CMK (cell line): Measurements from ENCODE around the gene SLU7.
"Not testable (repeated sequence)": the region's sequence is repeated elsewhere in the genome, so short reads cannot be mapped to it uniquely, and the experiment has no call there.

Source experiments
- DNase-seq: peaks from one replicate; pipeline ENCODE4 v3.0.0-alpha.2; 2010; ENCODE audit warnings: low read depth

The SLU7 gene

DNA sequence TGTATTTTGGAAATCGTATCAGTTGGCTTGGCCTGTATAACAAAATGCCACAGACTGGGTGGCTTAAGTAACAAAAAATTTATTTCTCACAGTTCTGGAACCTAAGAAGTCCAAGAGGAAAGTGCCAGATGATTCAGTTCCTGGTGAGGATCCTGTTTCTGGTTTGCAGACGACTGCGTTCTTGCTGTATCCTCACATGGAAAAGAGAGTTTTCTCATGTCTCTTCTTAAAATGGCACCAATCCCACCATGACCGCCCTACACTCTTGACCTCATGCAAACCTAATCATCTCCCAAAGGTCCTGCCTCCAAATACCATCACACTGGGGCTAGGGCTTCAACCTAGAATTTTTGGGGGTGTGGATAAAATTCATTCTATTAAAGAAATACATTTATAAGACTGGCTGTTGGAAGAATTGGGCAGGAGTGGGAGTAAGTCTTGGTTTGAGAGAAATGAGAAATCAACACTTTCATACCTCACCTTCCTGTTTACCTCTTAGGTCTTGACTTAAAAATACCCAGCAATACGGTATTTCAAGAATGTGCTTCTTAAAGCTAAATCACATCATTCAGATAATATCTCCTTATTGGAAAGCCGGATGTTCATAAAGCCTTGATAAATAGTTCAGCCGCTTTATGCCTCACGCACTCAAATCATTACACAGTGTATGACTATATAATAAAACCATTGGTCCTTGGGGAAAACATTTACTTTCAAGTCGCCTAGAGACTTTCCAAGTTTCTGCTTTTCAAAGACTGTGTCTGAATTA, 31.5 kb upstream of the SLU7 start:
- DNase-seq, result no peak

- DNase-seq, result no peak
These were observed 30.6 kb upstream of the SLU7 start for GRCh38 chr5:160449458-160449857.

- DNase-seq, result no peak
These were observed 30.0 kb upstream of the SLU7 start for GRCh38 chr5:160448886-160449285.

GRCh38 chr5:160445751-160446150, 26.9 kb upstream of the SLU7 start:
- DNase-seq, result no peak

- no peak for DNase-seq
These were observed 26.3 kb upstream of the SLU7 start for GRCh38 chr5:160445132-160445531.

DNA sequence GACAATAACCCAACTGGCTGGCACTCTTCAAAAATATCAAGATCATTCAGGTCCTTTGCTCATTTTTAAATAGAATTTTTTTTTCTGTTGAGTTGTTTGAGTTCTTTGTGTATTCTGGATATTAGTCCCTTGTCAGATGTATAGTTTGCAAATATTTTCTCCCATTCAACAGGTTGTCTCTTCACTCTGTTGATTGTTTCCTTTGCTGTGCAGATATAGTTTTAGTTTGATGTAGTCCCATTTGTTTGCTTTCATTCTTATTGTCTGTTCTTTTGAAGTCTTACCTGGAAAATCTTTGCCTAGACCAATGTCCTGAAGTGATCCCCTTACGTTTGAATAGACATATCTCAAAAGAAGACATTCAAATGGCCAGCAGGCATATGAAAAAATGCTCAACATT, 25.5 kb upstream of the SLU7 start:
- DNase-seq, result no peak

- DNase-seq, result no peak
These were observed 24.0 kb upstream of the SLU7 start for GRCh38 chr5:160442824-160443431.

DNA sequence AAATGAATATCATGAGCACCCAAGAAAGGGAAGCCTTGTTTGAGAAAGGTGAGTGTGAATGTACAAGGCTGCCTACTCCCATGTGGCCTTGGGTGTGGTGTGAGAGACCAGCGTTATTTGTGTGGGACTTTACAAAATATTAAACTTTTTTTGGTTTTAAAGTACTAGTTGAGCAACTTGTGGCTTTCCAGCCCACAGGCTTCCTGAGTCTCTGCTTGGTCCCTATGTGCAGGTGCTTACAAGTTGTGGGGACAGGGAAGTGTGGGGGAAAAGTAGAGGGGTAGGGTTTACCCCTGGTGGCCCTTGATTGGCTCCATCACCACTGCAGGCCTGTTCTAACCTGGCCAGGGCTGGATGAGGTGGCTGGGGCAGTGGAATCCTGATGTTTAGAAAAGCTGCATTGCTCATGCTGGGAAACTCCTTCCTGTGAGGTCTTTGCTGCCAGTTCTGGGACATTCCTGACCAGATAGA, 22.5 kb upstream of the SLU7 start:
- no peak for DNase-seq

GRCh38 chr5:160439205-160439600, 20.3 kb upstream of the SLU7 start:
- peak; percentile 64 for DNase-seq

- no peak for DNase-seq
These were observed 19.7 kb upstream of the SLU7 start for GRCh38 chr5:160438316-160439204.

- no peak for DNase-seq
These were observed 18.4 kb upstream of the SLU7 start for GRCh38 chr5:160437271-160437670.

- not testable (repeated sequence) for DNase-seq
These were observed 17.8 kb upstream of the SLU7 start for GRCh38 chr5:160436661-160437060.

- no peak for DNase-seq
These were observed 17.1 kb upstream of the SLU7 start for GRCh38 chr5:160436017-160436416.

DNA sequence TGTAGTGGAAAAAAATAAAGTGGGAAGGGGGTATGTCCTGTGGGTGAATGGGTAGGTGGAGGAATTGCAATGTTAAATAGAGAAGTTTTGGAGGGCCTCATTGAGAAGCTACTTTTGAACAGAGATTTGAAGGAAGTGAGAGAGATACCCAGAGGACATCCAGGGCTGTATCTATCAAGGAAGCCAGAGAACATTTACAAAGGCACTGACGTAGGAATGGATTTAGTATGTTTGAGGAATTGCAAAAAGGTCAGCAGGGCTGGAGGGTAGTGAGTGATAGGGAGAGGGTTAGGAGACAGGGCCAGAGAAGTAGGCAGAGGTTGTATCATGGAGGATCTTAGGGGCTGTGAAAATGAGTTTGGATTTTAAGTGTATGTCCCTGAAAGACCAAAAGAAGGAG, 16.7 kb upstream of the SLU7 start:
- DNase-seq, result no peak

GRCh38 chr5:160434022-160434531, 15.2 kb upstream of the SLU7 start:
- DNase-seq, result no peak

- no peak for DNase-seq
These were observed 13.9 kb upstream of the SLU7 start for GRCh38 chr5:160432787-160433186.

DNA sequence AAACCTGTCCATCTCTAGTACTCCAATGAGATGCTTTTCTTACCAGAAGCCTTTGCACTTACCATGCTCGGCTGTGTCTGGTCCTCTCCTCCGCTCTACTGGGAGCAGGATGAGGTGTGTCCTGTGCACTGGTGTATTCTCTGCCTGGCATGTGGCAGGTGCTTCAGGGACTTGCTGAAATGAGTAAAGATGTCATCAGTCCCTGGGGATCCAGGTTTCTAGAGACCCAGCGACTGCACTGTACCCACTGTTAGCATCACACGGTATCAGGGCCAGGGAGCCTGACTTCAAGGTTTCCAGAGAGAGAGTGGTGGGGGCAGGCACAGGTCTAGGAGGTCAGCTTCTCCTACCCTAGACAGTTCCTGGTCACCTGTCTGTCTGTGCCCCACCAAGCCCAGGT, 13.3 kb upstream of the SLU7 start:
- DNase-seq, result no peak

- no peak for DNase-seq
These were observed 8.7 kb upstream of the SLU7 start for GRCh38 chr5:160427607-160428006.

DNA sequence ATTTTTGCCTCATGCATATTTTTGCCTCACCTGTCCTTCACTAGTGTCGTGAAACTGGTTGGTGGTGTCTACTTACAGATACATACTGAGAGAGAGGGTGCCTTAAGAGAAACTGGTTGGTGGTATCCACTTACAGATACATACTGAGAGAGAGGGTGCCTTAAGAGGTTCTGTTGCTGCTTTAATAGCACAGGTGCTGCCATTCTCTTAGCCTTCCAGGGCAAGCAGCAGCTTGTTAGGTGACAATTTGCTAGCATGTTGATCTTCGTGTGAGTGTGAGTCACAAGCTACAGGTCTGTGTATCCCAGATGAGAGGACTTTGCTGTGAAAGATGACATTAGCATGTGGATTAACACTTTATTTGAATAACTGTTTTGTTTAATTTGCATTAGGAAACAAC, 4.2 kb upstream of the SLU7 start:
- no peak for DNase-seq

GRCh38 chr5:160421625-160422258, 2.9 kb upstream of the SLU7 start, which contains the start of gene PTTG1:
PTTG1 (plus strand) TSS chr5:160421855; CDS start chr5:160422313, 458 bp downstream.
- peak; percentile 90 for DNase-seq

DNA sequence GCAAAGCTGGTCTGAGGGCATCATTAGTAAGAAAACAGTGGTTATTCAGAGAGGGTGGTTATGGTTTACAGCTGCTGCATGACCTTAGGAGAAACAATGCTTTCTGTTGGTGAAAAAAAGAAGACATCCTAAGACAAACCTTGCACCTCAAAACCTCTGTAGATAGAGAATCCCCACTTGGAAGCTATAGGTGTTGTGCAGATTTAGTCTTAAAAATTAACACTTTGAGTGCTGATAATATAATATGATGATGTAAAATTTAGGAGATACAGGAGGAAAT, 1.4 kb upstream of the SLU7 start:
- DNase-seq, result no peak
